HG03571 (cell line): ENCODE data around the gene MTR.
"Not testable (repeated sequence)": the region's sequence is repeated elsewhere in the genome, so short reads cannot be mapped to it uniquely, and the experiment has no call there.

Experiments used
- ATAC-seq: cut with Tn5 transposase; IDR thresholded peaks from one replicate; pipeline ENCODE4 v1.9.1; 2021; ENCODE audit not compliant: unreplicated experiment

Gene MTR

GRCh38 chr1:236830116-236830515 is 35.0 kb downstream of the MTR start:
- no peak for ATAC-seq

- ATAC-seq: no peak
Observed at GRCh38 chr1:236830560-236830959, 35.5 kb downstream of the MTR start.

GRCh38 chr1:236833575-236833974 is 38.5 kb downstream of the MTR start:
- no peak for ATAC-seq

GRCh38 chr1:236834876-236835275 is 39.8 kb downstream of the MTR start:
- ATAC-seq: no peak

- ATAC-seq: no peak
Observed at GRCh38 chr1:236835491-236835890, 40.4 kb downstream of the MTR start.

- ATAC-seq: no peak
Observed at GRCh38 chr1:236836157-236836556, 41.1 kb downstream of the MTR start.

- no peak for ATAC-seq
Observed at GRCh38 chr1:236837115-236837514, 42.0 kb downstream of the MTR start.

GRCh38 chr1:236837897-236838296 is 42.8 kb downstream of the MTR start:
- ATAC-seq: no peak

- no peak for ATAC-seq
Observed at GRCh38 chr1:236841341-236841740, 46.2 kb downstream of the MTR start.

- ATAC-seq: no peak
Observed at GRCh38 chr1:236844499-236845271, 49.6 kb downstream of the MTR start.

- ATAC-seq: no peak
Observed at GRCh38 chr1:236845830-236846229, 50.7 kb downstream of the MTR start.

GRCh38 chr1:236848274-236848923 is 53.3 kb downstream of the MTR start:
- ATAC-seq: no peak

GRCh38 chr1:236850077-236850979 is 55.2 kb downstream of the MTR start:
- ATAC-seq: no peak

- no peak for ATAC-seq
Observed at GRCh38 chr1:236851871-236852270, 56.8 kb downstream of the MTR start.

- ATAC-seq: no peak
Observed at GRCh38 chr1:236853921-236854604, 59.0 kb downstream of the MTR start.

- no peak for ATAC-seq
Observed at GRCh38 chr1:236854605-236854983, 59.5 kb downstream of the MTR start.

GRCh38 chr1:236856649-236857048 is 61.6 kb downstream of the MTR start:
- not testable (repeated sequence) for ATAC-seq

GRCh38 chr1:236858165-236858564 is 63.1 kb downstream of the MTR start:
- no peak for ATAC-seq

- no peak for ATAC-seq
Observed at GRCh38 chr1:236860101-236860500, 65.0 kb downstream of the MTR start.

- ATAC-seq: no peak
Observed at GRCh38 chr1:236860674-236861073, 65.6 kb downstream of the MTR start.
